Caco-2 (cell line): ENCODE results near the gene ASB4. TPM values are rescaled to one million over a fixed set of nuclear protein-coding genes. Genes with fewer than 3 reads are reported as not detected.

Source experiments
- BruUV-seq: library from RNA; stranded (reverse); fragments of 400-500 nt; replicated peaks from 2 replicates; lab custom pipeline; 2021; lab: Mats Ljungman, UMichigan
- CTCF ChIA-PET: fragments of 300-600 bp; sonication (Branson Sonifier 250); formaldehyde crosslinking; loops from one replicate; lab custom pipeline; 2022; ENCODE audit warnings: antibody characterized with exemption; lab: Charles Lee
- POLR2A ChIA-PET: fragments of 300-600 bp; sonication (Branson Sonifier 250); formaldehyde crosslinking; loops from one replicate; lab custom pipeline; 2022; ENCODE audit warnings: antibody characterized with exemption; lab: Charles Lee
- DNase-seq, 2 experiments: peaks; one replicate each; pipeline versions ENCODE4 v3.0.0 to v3.0.0-alpha.2; 2020 to 2022
- H3K27me3 ChIP-seq: replicated peaks from 2 replicates; pipeline ENCODE4 v1.6.0; 2011; ENCODE audit warnings: low read length; ENCODE audit not compliant: control insufficient read depth, insufficient read depth
- H3K36me3 ChIP-seq: 2 replicates; pipeline ENCODE4 v1.5.1; 2011; ENCODE audit warnings: low read length; ENCODE audit not compliant: control insufficient read depth, insufficient read depth
- H3K4me1 ChIP-seq: fragments of 250-450 bp; sonication (Bioruptor Pico); 2 replicates; pipeline ENCODE4 v1.5.1; 2020; ENCODE audit warnings: mild to moderate bottlenecking
- H3K4me3 ChIP-seq: 2 replicates; pipeline ENCODE4 v1.5.1; 2011; ENCODE audit warnings: low read depth, mild to moderate bottlenecking, control low read depth, low read length
- H3K9me3 ChIP-seq: fragments of 250-450 bp; sonication (Bioruptor Pico); 2 replicates; pipeline ENCODE4 v1.5.1; 2020; ENCODE audit warnings: mild to moderate bottlenecking, moderate library complexity
- H3K27ac Mint-ChIP-seq: one replicate; pipeline ENCODE4 v1.8.0; 2022; ENCODE audit warnings: mixed read lengths; ENCODE audit not compliant: unreplicated experiment
- H3K27me3 Mint-ChIP-seq: one replicate; pipeline ENCODE4 v1.8.0; 2022; ENCODE audit warnings: mixed read lengths; ENCODE audit not compliant: insufficient read depth, unreplicated experiment
- H3K36me3 Mint-ChIP-seq: one replicate; pipeline ENCODE4 v1.8.0; 2022; ENCODE audit warnings: mild to moderate bottlenecking, mixed read lengths; ENCODE audit not compliant: insufficient read depth, unreplicated experiment
- H3K4me1 Mint-ChIP-seq: one replicate; pipeline ENCODE4 v1.8.0; 2022; ENCODE audit warnings: low read depth, mixed read lengths; ENCODE audit not compliant: unreplicated experiment
- H3K4me3 Mint-ChIP-seq: one replicate; pipeline ENCODE4 v1.8.0; 2022; ENCODE audit warnings: mild to moderate bottlenecking, moderate library complexity, mixed read lengths; ENCODE audit not compliant: unreplicated experiment
- H3K9me3 Mint-ChIP-seq: one replicate; pipeline ENCODE4 v1.8.0; 2022; ENCODE audit warnings: mixed read lengths; ENCODE audit not compliant: unreplicated experiment
- intact Hi-C: fragments of 100-400 bp; cut with micrococcal nuclease; formaldehyde crosslinking; loops from one replicate; pipeline ENCODE4 v1.10.0; 2022; ENCODE audit not compliant: unreplicated experiment
- total RNA-seq: library from RNA; stranded (reverse); gene quantifications from 2 replicates; pipeline ENCODE4 v1.2.3, GENCODE V29; 2022
- TF ChIP-seq, protein P1 (sequence below), 2 experiments: fragments of 200-600 bp in 1 of 2; IDR thresholded peaks; 1 replicate in 1 of 2; 2 replicates in 1 of 2; pipeline versions ENCODE4 v1.5.1 to v1.8.0; 2011 to 2022; ENCODE audit warnings: antibody characterized with exemption in 1 of 2, control low read depth in 1 of 2, inconsistent platforms in 1 of 2, low read depth in 1 of 2, low read length in 1 of 2, mild to moderate bottlenecking in 1 of 2, moderate library complexity in 1 of 2; ENCODE audit not compliant: insufficient read depth in 1 of 2, severe bottlenecking in 1 of 2, unreplicated experiment in 1 of 2

Gene ASB4
- total RNA-seq, 1 experiment from 2014 or later, result not detected

DNA sequence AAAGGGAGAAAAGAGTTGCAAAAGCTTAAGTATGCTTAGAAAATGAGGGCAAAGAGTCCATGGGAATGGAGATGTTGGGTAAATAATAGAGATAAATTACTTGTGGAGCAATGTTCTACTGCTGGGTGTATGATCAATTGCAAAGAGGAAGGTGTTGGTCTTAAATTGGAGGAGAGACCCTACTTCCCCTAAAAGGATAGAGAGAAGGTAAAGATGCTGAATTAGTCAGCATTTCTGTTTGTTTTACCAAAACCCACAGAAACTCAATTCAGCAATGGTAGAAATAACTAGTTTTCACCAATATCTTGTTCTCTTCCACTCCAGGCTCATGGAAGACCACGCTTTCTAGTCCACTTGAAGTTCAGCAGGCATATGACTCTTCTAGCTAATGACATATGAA lies 32.1 kb downstream of the ASB4 start:
- H3K27me3 ChIP-seq, result no peaks in the 10 kb centered on the region
- Mint-ChIP-seq H3K27me3 (peaks cover 12% of the 10 kb centered on the region), H3K36me3 (no peaks in the 10 kb centered on the region), H3K9me3 (no peaks in the 10 kb centered on the region), H3K4me1 (no peaks in the 10 kb centered on the region), H3K27ac (no peak overlapping the region), H3K4me3 (no peak overlapping the region)
- ChIA-PET POLR2A (no interaction called here), CTCF (interaction anchor here (0.5 to 0.6 kb wide), 2 partner anchors 14 to 172 kb away, joined by 3 read pairs; no protein-coding TSS in a partner anchor)
- no peak for DNase-seq
- no peaks in the 10 kb centered on the region for H3K36me3 ChIP-seq
- intact Hi-C loops, result no loop called here
- no peak overlapping the region for H3K4me3 ChIP-seq
- TF ChIP-seq, protein P1, sequence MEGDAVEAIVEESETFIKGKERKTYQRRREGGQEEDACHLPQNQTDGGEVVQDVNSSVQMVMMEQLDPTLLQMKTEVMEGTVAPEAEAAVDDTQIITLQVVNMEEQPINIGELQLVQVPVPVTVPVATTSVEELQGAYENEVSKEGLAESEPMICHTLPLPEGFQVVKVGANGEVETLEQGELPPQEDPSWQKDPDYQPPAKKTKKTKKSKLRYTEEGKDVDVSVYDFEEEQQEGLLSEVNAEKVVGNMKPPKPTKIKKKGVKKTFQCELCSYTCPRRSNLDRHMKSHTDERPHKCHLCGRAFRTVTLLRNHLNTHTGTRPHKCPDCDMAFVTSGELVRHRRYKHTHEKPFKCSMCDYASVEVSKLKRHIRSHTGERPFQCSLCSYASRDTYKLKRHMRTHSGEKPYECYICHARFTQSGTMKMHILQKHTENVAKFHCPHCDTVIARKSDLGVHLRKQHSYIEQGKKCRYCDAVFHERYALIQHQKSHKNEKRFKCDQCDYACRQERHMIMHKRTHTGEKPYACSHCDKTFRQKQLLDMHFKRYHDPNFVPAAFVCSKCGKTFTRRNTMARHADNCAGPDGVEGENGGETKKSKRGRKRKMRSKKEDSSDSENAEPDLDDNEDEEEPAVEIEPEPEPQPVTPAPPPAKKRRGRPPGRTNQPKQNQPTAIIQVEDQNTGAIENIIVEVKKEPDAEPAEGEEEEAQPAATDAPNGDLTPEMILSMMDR (IDR thresholded peaks at IDR 0.05; ENCODE audit: insufficient read depth in 1 of 2, low read depth in 1 of 2, low read length in 1 of 2, severe bottlenecking in 1 of 2, unreplicated experiment in 1 of 2), result no peak
- no peaks in the 10 kb centered on the region for H3K9me3 ChIP-seq
- no peaks in the 10 kb centered on the region for H3K4me1 ChIP-seq
- BruUV-seq, result no TSS peak

DNA sequence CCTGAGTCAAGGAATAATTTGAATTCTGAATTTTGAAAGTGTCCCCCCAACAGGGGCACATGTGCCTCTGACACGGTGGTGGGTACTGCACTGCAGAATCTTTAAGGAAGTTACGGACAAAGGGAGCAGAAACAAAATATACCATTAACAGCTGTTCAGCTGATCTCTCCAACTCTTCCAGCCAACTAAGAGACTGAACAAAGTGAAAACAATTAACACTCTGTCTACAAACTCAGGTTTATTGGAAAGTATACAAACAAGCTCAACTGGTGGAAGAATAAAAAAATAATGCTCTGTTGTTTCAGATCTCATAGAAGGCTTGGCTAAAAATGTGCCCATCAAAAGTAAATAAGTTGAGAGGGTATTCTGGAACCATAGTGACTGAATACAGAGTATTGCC lies 34.4 kb downstream of the ASB4 start:
- ChIA-PET POLR2A (no interaction called here), CTCF (interaction anchor here (0.7 kb wide), 1 partner anchor 9 kb away, joined by 3 read pairs; no protein-coding TSS in a partner anchor)
- Mint-ChIP-seq H3K4me3 (no peak overlapping the region), H3K9me3 (no peaks in the 10 kb centered on the region), H3K27me3 (peaks cover 9% of the 10 kb centered on the region), H3K4me1 (no peaks in the 10 kb centered on the region), H3K27ac (no peak overlapping the region), H3K36me3 (no peaks in the 10 kb centered on the region)
- H3K4me3 ChIP-seq, result no peak overlapping the region
- intact Hi-C loops, result loop anchor here (10.0 kb wide), 1 partner anchor 345 kb away; no protein-coding TSS in a partner anchor
- TF ChIP-seq, protein P1 (IDR thresholded peaks at IDR 0.05; ENCODE audit: insufficient read depth in 1 of 2, low read depth in 1 of 2, low read length in 1 of 2, severe bottlenecking in 1 of 2, unreplicated experiment in 1 of 2), result no peak
- H3K27me3 ChIP-seq, result no peaks in the 10 kb centered on the region
- no TSS peak for BruUV-seq
- H3K9me3 ChIP-seq, result no peaks in the 10 kb centered on the region
- H3K36me3 ChIP-seq, result no peaks in the 10 kb centered on the region
- DNase-seq, result no peak
- H3K4me1 ChIP-seq, result no peaks in the 10 kb centered on the region

GRCh38 chr7:95525503-95525902 lies 39.8 kb downstream of the ASB4 start:
- Mint-ChIP-seq H3K4me3 (no peak overlapping the region), H3K27me3 (peaks cover 4% of the 10 kb centered on the region), H3K9me3 (no peaks in the 10 kb centered on the region), H3K4me1 (no peaks in the 10 kb centered on the region), H3K36me3 (no peaks in the 10 kb centered on the region), H3K27ac (no peak overlapping the region)
- H3K36me3 ChIP-seq, result no peaks in the 10 kb centered on the region
- POLR2A ChIA-PET, result no interaction called here
- CTCF ChIA-PET, result interaction anchor here (1.6 to 9.7 kb wide), 2 partner anchors 162 to 165 kb away, joined by 15 to 99 read pairs; no protein-coding TSS in a partner anchor
- no peak overlapping the region for H3K4me3 ChIP-seq
- intact Hi-C loops, result loop anchor here (5.0 to 10.0 kb wide), 2 partner anchors 82 to 339 kb away; no protein-coding TSS in a partner anchor
- TF ChIP-seq, protein P1 (IDR thresholded peaks at IDR 0.05; ENCODE audit: insufficient read depth in 1 of 2, low read depth in 1 of 2, low read length in 1 of 2, severe bottlenecking in 1 of 2, unreplicated experiment in 1 of 2), result no peak
- no peaks in the 10 kb centered on the region for H3K9me3 ChIP-seq
- no peak for DNase-seq
- no peaks in the 10 kb centered on the region for H3K4me1 ChIP-seq
- BruUV-seq, result no TSS peak
- H3K27me3 ChIP-seq, result no peaks in the 10 kb centered on the region
